Endothelial cell of umbilical vein (primary cell): ENCODE measurements around the gene TBC1D24. TPM values are rescaled to one million over a fixed set of nuclear protein-coding genes. Genes with fewer than 3 reads are reported as not detected.

Source experiments
- BruUV-seq: library from RNA; stranded (reverse); fragments of 400-500 nt; replicated peaks from 2 replicates; lab custom pipeline; 2021; lab: Mats Ljungman, UMichigan
- CTCF ChIA-PET: fragments of 300-600, 350-600 bp; sonication (Branson Sonifier 250); formaldehyde crosslinking; loops from one replicate; lab custom pipeline; 2021; ENCODE audit warnings: antibody characterized with exemption, inconsistent platforms; lab: Charles Lee
- POLR2A ChIA-PET: fragments of 300-600, 350-600 bp; sonication (Branson Sonifier 250); formaldehyde crosslinking; loops from one replicate; lab custom pipeline; 2021; ENCODE audit warnings: antibody characterized with exemption, inconsistent platforms; lab: Charles Lee
- DNase-seq: peaks from one replicate; pipeline ENCODE4 v3.0.0-alpha.2; 2011; ENCODE audit warnings: low read depth, low spot score
- FAIRE-seq: peaks from 2 replicates; lab custom pipeline; 2011; peaks lifted over from hg19 to GRCh38; lab: Jason Lieb, UNC
- H2AFZ ChIP-seq: 2 replicates; pipeline ENCODE4 v1.6.0; 2012; ENCODE audit warnings: low read depth, low read length, control low read depth, inconsistent platforms
- H3K27ac ChIP-seq: 2 replicates; pipeline ENCODE4 v1.5.1; 2011; ENCODE audit warnings: low read depth, mild to moderate bottlenecking, control low read depth, low read length, moderate library complexity; ENCODE audit not compliant: insufficient read depth
- H3K27me3 ChIP-seq, 2 experiments: 2 replicates each; pipeline versions ENCODE4 v1.6.0 to v1.6.1; 2011; ENCODE audit warnings: low read length in 2 of 2, mixed read lengths in 1 of 2; ENCODE audit not compliant: control insufficient read depth in 2 of 2, insufficient read depth in 2 of 2
- H3K36me3 ChIP-seq, 2 experiments: 2 replicates in 1 of 2; 3 replicates in 1 of 2; pipeline ENCODE4 v1.5.1; 2011; ENCODE audit warnings: low read length in 2 of 2, mild to moderate bottlenecking in 1 of 2, moderate library complexity in 1 of 2; ENCODE audit not compliant: control insufficient read depth in 2 of 2, insufficient read depth in 2 of 2; ENCODE audit errors: extremely low read depth in 1 of 2
- H3K4me1 ChIP-seq: 3 replicates; pipeline ENCODE4 v1.5.1; 2011; ENCODE audit warnings: mild to moderate bottlenecking, low read length; ENCODE audit not compliant: control insufficient read depth, insufficient read depth; ENCODE audit errors: extremely low read depth
- H3K4me2 ChIP-seq: 2 replicates; pipeline ENCODE4 v1.6.1; 2011; ENCODE audit warnings: low read length, control low read depth, mixed read lengths; ENCODE audit not compliant: insufficient read depth
- H3K4me3 ChIP-seq, 3 experiments: fragments of 200-600 bp in 1 of 3; sonication (generic), shearing (Covaris generic) in 1 of 3; replicated peaks in 1 of 3; 2 replicates each; pipeline ENCODE4 v1.5.1; 2011 to 2016; ENCODE audit warnings: control low read depth in 3 of 3, low read length in 3 of 3, mild to moderate bottlenecking in 2 of 3, inconsistent platforms in 1 of 3, low read depth in 1 of 3, moderate library complexity in 1 of 3; ENCODE audit not compliant: insufficient read depth in 1 of 3
- H3K79me2 ChIP-seq: 2 replicates; pipeline ENCODE4 v1.6.0; 2012; ENCODE audit warnings: low read length, inconsistent platforms; ENCODE audit not compliant: control insufficient read depth, insufficient read depth
- H3K9ac ChIP-seq: replicated peaks from 2 replicates; pipeline ENCODE3; 2011; ENCODE audit warnings: low read length, control low read depth; ENCODE audit not compliant: insufficient read depth; ENCODE audit errors: extremely low read depth
- H3K9me1 ChIP-seq: replicated peaks from 3 replicates; pipeline ENCODE4 v1.6.0; 2011; ENCODE audit warnings: mild to moderate bottlenecking, low read length; ENCODE audit not compliant: control insufficient read depth, insufficient read depth; ENCODE audit errors: extremely low read depth
- H3K9me3 ChIP-seq: replicated peaks from 2 replicates; pipeline ENCODE4 v1.5.1; 2012; ENCODE audit warnings: low read length, inconsistent platforms; ENCODE audit not compliant: control insufficient read depth, insufficient read depth
- H4K20me1 ChIP-seq: replicated peaks from 2 replicates; pipeline ENCODE3; 2011; ENCODE audit warnings: mild to moderate bottlenecking, low read length; ENCODE audit not compliant: control insufficient read depth, insufficient read depth; ENCODE audit errors: extremely low read depth
- CTCF ChIP-seq, 2 donors: IDR thresholded peaks; 1 replicate in 1 of 2; 2 replicates in 1 of 2; pipeline ENCODE4 v1.5.1; 2011; ENCODE audit warnings: low read length in 2 of 2, mild to moderate bottlenecking in 2 of 2, moderate library complexity in 2 of 2, control low read depth in 1 of 2, inconsistent platforms in 1 of 2, low read depth in 1 of 2; ENCODE audit not compliant: insufficient read depth in 1 of 2; ENCODE audit errors: extremely low read depth in 1 of 2
- EZH2 ChIP-seq: IDR thresholded peaks from 2 replicates; pipeline ENCODE4 v1.6.1; 2012; ENCODE audit warnings: borderline replicate concordance, low read depth, mild to moderate bottlenecking, moderate library complexity, low read length, inconsistent platforms; ENCODE audit not compliant: severe bottlenecking
- FOS ChIP-seq: IDR thresholded peaks from 2 replicates; pipeline ENCODE4 v1.6.1; 2011; ENCODE audit warnings: mild to moderate bottlenecking, low read length, moderate library complexity, borderline replicate concordance; ENCODE audit not compliant: insufficient read depth
- GATA2 ChIP-seq: IDR thresholded peaks from 2 replicates; pipeline ENCODE4 v1.7.0; 2011; ENCODE audit warnings: low read depth, mild to moderate bottlenecking, moderate library complexity, mixed read lengths, low read length; ENCODE audit not compliant: insufficient read length, insufficient read depth
- JUN ChIP-seq: IDR thresholded peaks from 2 replicates; pipeline ENCODE4 v1.6.1; 2011; ENCODE audit warnings: borderline replicate concordance, low read depth; ENCODE audit not compliant: insufficient read length, insufficient read depth
- MYC ChIP-seq: IDR thresholded peaks from one replicate; pipeline ENCODE4 v1.6.1; 2011; ENCODE audit warnings: mild to moderate bottlenecking, low read depth, low read length
- POLR2A ChIP-seq: IDR thresholded peaks from 2 replicates; pipeline ENCODE4 v1.6.1; 2012; ENCODE audit warnings: low read depth, mild to moderate bottlenecking, control low read depth, low read length
- POLR2AphosphoS5 ChIP-seq: IDR thresholded peaks from 2 replicates; pipeline ENCODE4 v1.6.1; 2012; ENCODE audit warnings: low read depth, mild to moderate bottlenecking, control low read depth, low read length, moderate library complexity; ENCODE audit not compliant: insufficient read depth
- dilution Hi-C: fragments of 300-500 bp; cut with MboI; formaldehyde crosslinking; loops from one replicate; pipeline ENCODE4 v1.15.0; 2019; ENCODE audit warnings: low sequenced_read_pairs; ENCODE audit not compliant: extremely low pct_ligation_motif_present
- intact Hi-C: fragments of 100-400 bp; cut with micrococcal nuclease; formaldehyde crosslinking; loops from one replicate; pipeline ENCODE4 v1.10.0; 2022
- polyA plus RNA-seq, 4 experiments: library from polyadenylated mRNA; depleted of rRNA in 3 of 4; stranded (reverse) in 3 of 4; unstranded in 1 of 4; fragments of >200 nt; gene quantifications; 2 replicates each; pipeline versions ENCODE4 v1.2.1 to v1.2.3, GENCODE V29; 2011 to 2012; ENCODE audit warnings: missing spikeins in 1 of 4
- total RNA-seq: library from RNA; stranded (reverse); gene quantifications from 2 replicates; pipeline ENCODE4 v1.2.3, GENCODE V29; 2021
- TF ChIP-seq, protein P1 (sequence below): IDR thresholded peaks from 2 replicates; pipeline ENCODE4 v1.6.1; 2011; ENCODE audit not compliant: insufficient read depth, insufficient read length

Gene TBC1D24
- total and polyA plus RNA-seq, 2 donors (not counting 3 experiments of a cell fraction or from before 2014, with no cell fraction given), result 8.1 to 22.8 TPM

DNA sequence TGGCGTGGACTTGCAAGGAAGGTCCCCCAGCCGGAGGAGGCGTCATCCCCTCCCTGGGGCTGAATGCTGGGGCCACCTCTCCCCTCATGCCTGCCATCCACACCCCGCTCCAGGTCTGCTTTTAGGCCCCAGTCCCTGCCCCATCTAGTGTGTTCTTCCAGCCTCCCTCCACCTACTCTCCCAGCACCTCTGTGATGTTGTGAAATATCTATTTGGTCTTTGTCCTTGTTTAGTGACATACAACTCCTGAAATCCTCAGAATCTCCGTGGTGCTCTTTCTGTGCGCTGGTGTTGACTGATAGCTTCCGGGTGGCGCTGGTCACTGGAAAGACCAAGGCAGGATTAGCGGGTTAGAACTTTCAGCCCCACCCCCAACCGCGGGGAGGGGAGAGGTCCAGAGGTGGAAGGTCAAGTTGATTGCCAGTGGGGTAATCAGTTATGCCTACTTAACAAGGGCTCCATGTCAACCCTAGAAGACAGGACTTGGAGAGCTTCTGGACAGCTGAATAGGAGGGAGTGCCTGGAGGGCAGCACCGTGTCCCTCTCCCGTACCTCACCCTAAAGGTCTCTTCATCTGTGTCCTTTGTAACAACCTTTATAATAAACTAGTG is 10.1 kb downstream of the TBC1D24 start:
- dilution Hi-C loops (no loop called here), intact Hi-C loops (no loop called here)
- H3K4me2 ChIP-seq, result no peak overlapping the region
- FAIRE-seq, result no peak
- no peak overlapping the region for H2AFZ ChIP-seq
- ChIA-PET POLR2A (no interaction called here), CTCF (interaction anchor here (3.0 kb wide), 1 partner anchor 16 kb away, joined by 14 read pairs; no protein-coding TSS in a partner anchor)
- no TSS peak for BruUV-seq
- DNase-seq, result no peak
- H3K9me1 ChIP-seq, result no peaks in the 10 kb centered on the region
- H3K27me3 ChIP-seq, result no peaks in the 10 kb centered on the region
- TF ChIP-seq EZH2, result no peak
- TF ChIP-seq JUN, result no peak
- no peak for TF ChIP-seq GATA2
- TF ChIP-seq CTCF (IDR thresholded peaks at IDR 0.05; ENCODE audit: extremely low read depth in 1 of 2, insufficient read depth in 1 of 2, low read depth in 1 of 2, low read length in 2 of 2), result no peak
- no peak for TF ChIP-seq FOS
- TF ChIP-seq MYC, result no peak
- no peak for TF ChIP-seq POLR2A
- TF ChIP-seq, protein P1, sequence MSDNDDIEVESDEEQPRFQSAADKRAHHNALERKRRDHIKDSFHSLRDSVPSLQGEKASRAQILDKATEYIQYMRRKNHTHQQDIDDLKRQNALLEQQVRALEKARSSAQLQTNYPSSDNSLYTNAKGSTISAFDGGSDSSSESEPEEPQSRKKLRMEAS, result no peak
- no peak for TF ChIP-seq POLR2AphosphoS5
- H3K36me3 ChIP-seq, result no peaks in the 10 kb centered on the region
- no peak overlapping the region for H3K4me3 ChIP-seq
- peaks cover 6% of the 10 kb centered on the region for H3K79me2 ChIP-seq
- no peak overlapping the region for H3K9ac ChIP-seq
- H4K20me1 ChIP-seq, result no peaks in the 10 kb centered on the region
- H3K27ac ChIP-seq, result no peak overlapping the region
- H3K4me1 ChIP-seq, result no peaks in the 10 kb centered on the region
- H3K9me3 ChIP-seq, result no peaks in the 10 kb centered on the region
